AG04450 (cell line): Measurements from ENCODE around the gene ZNF75A. TPM values are rescaled to one million over a fixed set of nuclear protein-coding genes. Genes with fewer than 3 reads are reported as not detected.

Experiments used
- CTCF ChIA-PET: fragments of 300-600, 350-600 bp; formaldehyde crosslinking; extraction: SDS; loops from one replicate; lab custom pipeline; 2022; ENCODE audit warnings: antibody characterized with exemption, inconsistent platforms; lab: Charles Lee
- POLR2A ChIA-PET: fragments of 350-600 bp; formaldehyde crosslinking; extraction: SDS; loops from one replicate; lab custom pipeline; 2021; ENCODE audit warnings: antibody characterized with exemption, inconsistent platforms; lab: Yijun Ruan, JAX
- DNase-seq: peaks from one replicate; pipeline ENCODE4 v3.0.0-alpha.2; 2011; ENCODE audit warnings: low read depth, low spot score
- H3K27ac ChIP-seq: one replicate; pipeline ENCODE4 v1.5.1; 2012; ENCODE audit warnings: low read depth, low read length, control low read depth
- H3K27me3 ChIP-seq: one replicate; pipeline ENCODE4 v1.6.0; 2012; ENCODE audit warnings: low read length; ENCODE audit not compliant: control insufficient read depth, insufficient read depth
- H3K4me3 ChIP-seq: 2 replicates; pipeline ENCODE4 v1.5.1; 2011; ENCODE audit warnings: mild to moderate bottlenecking, low read depth, low read length, control low read depth
- H3K9me3 ChIP-seq: 2 replicates; pipeline ENCODE4 v1.5.1; 2012; ENCODE audit warnings: low read length; ENCODE audit not compliant: control insufficient read depth, insufficient read depth
- polyA plus RNA-seq: library from polyadenylated mRNA; depleted of rRNA; stranded (reverse); fragments of >200 nt; gene quantifications from 2 replicates; pipeline ENCODE4 v1.2.3, GENCODE V29; 2011
- TF ChIP-seq, protein P1 (sequence below): IDR thresholded peaks from 2 replicates; pipeline ENCODE4 v1.5.1; 2011; ENCODE audit warnings: low read depth, low read length, control low read depth, inconsistent platforms

The ZNF75A gene
- polyA plus RNA-seq, 1 experiment, result 20.3 TPM

DNA sequence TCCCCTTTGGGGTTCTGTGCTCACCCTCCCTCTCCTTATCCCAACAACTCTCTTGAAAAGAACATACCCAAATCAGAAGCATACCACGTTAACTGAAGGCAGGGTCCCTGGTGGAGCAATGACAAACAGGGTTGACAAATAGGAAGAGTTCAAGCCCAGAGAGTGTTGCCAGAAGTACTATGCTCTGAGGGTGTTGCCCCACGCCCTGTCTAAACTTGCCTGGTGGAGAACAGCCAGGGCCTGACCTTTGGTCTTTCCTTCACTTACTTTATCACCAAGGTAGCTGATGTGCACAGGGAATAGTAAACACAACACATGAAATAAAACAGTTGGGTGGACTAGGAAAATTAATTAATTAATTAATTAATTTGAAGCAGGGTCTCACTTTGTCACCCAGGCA is 23.3 kb downstream of the ZNF75A start:
- Histone ChIP-seq H3K27ac (no peak overlapping the region), H3K27me3 (no peaks in the 10 kb centered on the region), H3K9me3 (peaks cover 3% of the 10 kb centered on the region; the same call in 1 of the 2 replicates), H3K4me3 (no peak overlapping the region)
- DNase-seq, result no peak
- TF ChIP-seq, protein P1, sequence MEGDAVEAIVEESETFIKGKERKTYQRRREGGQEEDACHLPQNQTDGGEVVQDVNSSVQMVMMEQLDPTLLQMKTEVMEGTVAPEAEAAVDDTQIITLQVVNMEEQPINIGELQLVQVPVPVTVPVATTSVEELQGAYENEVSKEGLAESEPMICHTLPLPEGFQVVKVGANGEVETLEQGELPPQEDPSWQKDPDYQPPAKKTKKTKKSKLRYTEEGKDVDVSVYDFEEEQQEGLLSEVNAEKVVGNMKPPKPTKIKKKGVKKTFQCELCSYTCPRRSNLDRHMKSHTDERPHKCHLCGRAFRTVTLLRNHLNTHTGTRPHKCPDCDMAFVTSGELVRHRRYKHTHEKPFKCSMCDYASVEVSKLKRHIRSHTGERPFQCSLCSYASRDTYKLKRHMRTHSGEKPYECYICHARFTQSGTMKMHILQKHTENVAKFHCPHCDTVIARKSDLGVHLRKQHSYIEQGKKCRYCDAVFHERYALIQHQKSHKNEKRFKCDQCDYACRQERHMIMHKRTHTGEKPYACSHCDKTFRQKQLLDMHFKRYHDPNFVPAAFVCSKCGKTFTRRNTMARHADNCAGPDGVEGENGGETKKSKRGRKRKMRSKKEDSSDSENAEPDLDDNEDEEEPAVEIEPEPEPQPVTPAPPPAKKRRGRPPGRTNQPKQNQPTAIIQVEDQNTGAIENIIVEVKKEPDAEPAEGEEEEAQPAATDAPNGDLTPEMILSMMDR, result no peak
- ChIA-PET CTCF (no interaction called here), POLR2A (no interaction called here)

DNA sequence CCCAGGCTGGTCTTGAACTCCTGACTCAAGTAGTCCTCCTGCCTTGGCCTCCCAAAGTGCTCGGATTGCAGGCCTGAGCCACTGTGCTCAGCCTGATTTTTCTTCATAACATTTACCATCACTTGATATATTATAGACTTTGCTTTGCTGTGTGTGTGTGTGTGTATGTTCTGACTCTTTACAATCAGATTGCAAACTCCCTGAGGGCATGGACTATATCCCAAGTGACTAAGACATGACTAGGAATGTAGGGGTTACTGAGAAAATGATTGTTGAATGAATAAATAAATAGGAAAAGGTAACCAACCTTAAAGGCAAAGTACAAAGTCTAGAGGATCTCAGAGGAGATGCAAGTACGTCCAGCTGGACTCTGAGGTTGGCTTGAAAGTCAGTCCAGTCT is 40.7 kb downstream of the ZNF75A start:
- no peaks in the 10 kb centered on the region for H3K27me3 ChIP-seq
- CTCF ChIA-PET, result no interaction called here
- H3K9me3 ChIP-seq, result peaks cover 2% of the 10 kb centered on the region
- POLR2A ChIA-PET, result no interaction called here
- no peak overlapping the region for H3K4me3 ChIP-seq
- no peak for DNase-seq
- no peak overlapping the region for H3K27ac ChIP-seq
- TF ChIP-seq, protein P1, result no peak

DNA sequence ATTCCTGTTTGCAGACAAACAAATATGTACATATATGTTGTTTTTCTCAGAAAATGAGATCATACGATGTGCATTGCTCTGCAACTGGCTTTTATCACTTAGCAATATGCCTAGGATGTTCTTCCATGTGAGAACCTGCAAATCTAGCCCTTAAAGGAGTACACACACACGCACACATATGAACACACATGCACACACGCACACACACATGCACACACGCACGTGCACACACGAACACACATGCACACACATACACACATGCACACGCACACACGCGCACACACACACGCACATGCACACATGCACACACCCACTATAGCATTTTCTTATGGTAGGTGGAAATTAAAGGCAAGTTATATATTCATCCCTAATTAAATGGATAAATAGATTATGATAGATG is 42.3 kb downstream of the ZNF75A start:
- ChIA-PET POLR2A (no interaction called here), CTCF (no interaction called here)
- no peak overlapping the region for H3K27ac ChIP-seq
- no peaks in the 10 kb centered on the region for H3K27me3 ChIP-seq
- H3K4me3 ChIP-seq, result no peak overlapping the region
- DNase-seq, result no peak
- TF ChIP-seq, protein P1, result no peak
- H3K9me3 ChIP-seq, result peaks cover 2% of the 10 kb centered on the region

DNA sequence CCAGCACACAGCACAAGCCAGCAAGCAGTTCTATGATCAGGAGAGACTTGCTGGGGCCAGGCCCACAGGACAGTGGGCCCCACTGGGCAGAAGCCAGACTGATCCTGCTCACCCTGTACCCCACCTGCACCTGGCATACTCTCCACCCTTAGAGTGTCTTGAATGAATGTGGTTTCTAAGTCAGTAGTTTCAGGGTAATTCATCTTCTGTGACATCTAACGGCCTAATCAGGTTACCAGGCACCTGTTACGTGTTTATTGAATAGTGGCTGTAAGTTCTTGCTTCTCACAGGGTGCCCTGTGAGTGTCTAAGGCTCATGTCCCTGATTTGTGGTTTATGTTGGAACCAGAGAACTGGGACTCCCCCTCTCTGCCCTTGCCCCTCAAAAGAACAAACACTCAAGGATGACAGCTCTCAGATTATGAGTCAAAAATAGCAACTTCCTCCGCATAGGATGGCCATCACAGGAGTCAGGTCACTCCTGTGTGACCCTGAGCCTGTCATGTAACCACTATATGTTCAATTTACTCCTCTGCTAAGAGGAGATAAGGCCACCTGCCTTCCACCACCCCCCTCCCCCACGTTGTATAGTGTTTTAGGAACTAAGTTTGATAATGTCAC is 43.4 kb downstream of the ZNF75A start:
- Histone ChIP-seq H3K27ac (no peak overlapping the region), H3K27me3 (no peaks in the 10 kb centered on the region), H3K4me3 (no peak overlapping the region), H3K9me3 (peaks cover 2% of the 10 kb centered on the region)
- ChIA-PET CTCF (no interaction called here), POLR2A (no interaction called here)
- TF ChIP-seq, protein P1, result no peak
- no peak for DNase-seq

DNA sequence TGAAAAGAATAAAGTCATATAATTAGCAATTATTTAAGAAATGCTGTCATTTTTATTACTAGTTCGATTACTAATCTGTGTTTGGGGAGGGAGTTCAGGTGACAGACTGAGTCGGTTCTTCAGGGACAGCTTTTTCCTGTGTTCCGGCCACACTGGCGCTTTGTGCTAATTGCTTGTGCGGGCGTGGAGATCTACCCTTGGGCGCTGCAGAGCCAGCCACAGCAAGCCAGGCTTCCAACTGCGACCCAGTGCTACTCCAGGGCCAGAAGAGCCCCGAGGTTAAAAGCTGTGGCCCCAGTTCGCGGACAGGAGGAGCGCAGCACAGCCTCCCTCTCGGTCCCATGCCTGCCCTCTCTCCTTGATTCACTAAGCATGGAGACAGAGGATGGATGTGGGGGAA is 43.9 kb downstream of the ZNF75A start:
- TF ChIP-seq, protein P1, result no peak
- Histone ChIP-seq H3K27ac (no peak overlapping the region), H3K27me3 (no peaks in the 10 kb centered on the region), H3K9me3 (peaks cover 2% of the 10 kb centered on the region; the same call in 1 of the 2 replicates), H3K4me3 (no peak overlapping the region)
- ChIA-PET CTCF (no interaction called here), POLR2A (no interaction called here)
- DNase-seq, result no peak
